ENCODE measurements around the gene TMEM87A. TPM values are rescaled to one million over a fixed set of nuclear protein-coding genes. Genes with fewer than 3 reads are reported as not detected.

TMEM87A gene
- polyA plus RNA-seq, 2 donors: 23.9 to 39.6 TPM

GRCh38 chr15:42198516-42198915 lies 74.7 kb downstream of the TMEM87A start:
- Histone ChIP-seq H3K9me3 (ENCODE audit: control insufficient read depth in 2 of 2, insufficient read depth in 1 of 2, low read depth in 1 of 2, low read length in 1 of 2) (no peaks in the 10 kb centered on the region), H3K4me3 (ENCODE audit: low read depth in 1 of 2, low read length in 2 of 2) (no peak overlapping the region), H3K27me3 (ENCODE audit: control insufficient read depth in 1 of 2, insufficient read depth in 2 of 2, low read length in 2 of 2) (no peaks in the 10 kb centered on the region), H3K4me1 (ENCODE audit: control insufficient read depth in 2 of 2, insufficient read depth in 2 of 2, low read length in 1 of 2) (no peaks in the 10 kb centered on the region), H3K36me3 (ENCODE audit: control insufficient read depth in 2 of 2, insufficient read depth in 2 of 2, low read length in 1 of 2) (peaks cover 0 to 3% of the 10 kb centered on the region in 2 donors), H3K27ac (ENCODE audit: low read depth in 2 of 2, low read length in 1 of 2) (no peak overlapping the region)
- 96 to 100% methylated on average over 1 of the region's 1 CpG for WGBS, 2 donors

DNA sequence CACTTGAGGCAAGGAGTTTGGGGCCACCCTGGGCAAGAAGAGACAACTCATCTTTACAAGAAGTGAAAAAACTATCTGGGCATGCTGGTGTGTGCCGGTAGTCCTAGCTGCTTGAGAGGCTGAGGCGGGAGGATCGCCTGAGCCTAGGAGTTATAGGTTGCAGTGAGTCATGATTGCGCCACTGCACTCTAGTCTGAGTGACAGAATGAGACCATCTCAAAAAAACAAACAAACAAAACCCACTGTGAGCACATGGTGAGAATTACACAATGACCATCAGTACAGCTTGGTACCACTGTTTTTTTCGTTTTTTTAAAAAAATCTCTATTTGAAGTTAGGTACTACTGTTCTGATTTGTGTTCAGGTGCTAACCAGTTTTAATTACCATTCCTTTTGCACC lies 78.7 kb downstream of the TMEM87A start:
- WGBS, 2 donors: 86 to 89% methylated on average over 5 of the region's 5 CpGs
- no peaks in the 10 kb centered on the region for H3K4me1 ChIP-seq (ENCODE audit: control insufficient read depth in 2 of 2, insufficient read depth in 2 of 2, low read length in 1 of 2)
- no peak overlapping the region for H3K4me3 ChIP-seq (ENCODE audit: low read depth in 1 of 2, low read length in 2 of 2)
- H3K27ac ChIP-seq (ENCODE audit: low read depth in 2 of 2, low read length in 1 of 2): no peak overlapping the region
- peaks cover 0 to 4% of the 10 kb centered on the region in 2 donors for H3K36me3 ChIP-seq (ENCODE audit: control insufficient read depth in 2 of 2, insufficient read depth in 2 of 2, low read length in 1 of 2)
- no peaks in the 10 kb centered on the region for H3K27me3 ChIP-seq (ENCODE audit: control insufficient read depth in 1 of 2, insufficient read depth in 2 of 2, low read length in 2 of 2)
- H3K9me3 ChIP-seq (ENCODE audit: control insufficient read depth in 2 of 2, insufficient read depth in 1 of 2, low read depth in 1 of 2, low read length in 1 of 2): no peaks in the 10 kb centered on the region

GRCh38 chr15:42193383-42193782 lies 79.8 kb downstream of the TMEM87A start:
- WGBS, 2 donors: 84 to 90% methylated on average over 3 of the region's 3 CpGs
- H3K4me3 ChIP-seq (ENCODE audit: low read depth in 1 of 2, low read length in 2 of 2): no peak overlapping the region
- H3K27ac ChIP-seq (ENCODE audit: low read depth in 2 of 2, low read length in 1 of 2): no peak overlapping the region
- no peaks in the 10 kb centered on the region for H3K9me3 ChIP-seq (ENCODE audit: control insufficient read depth in 2 of 2, insufficient read depth in 1 of 2, low read depth in 1 of 2, low read length in 1 of 2)
- peaks cover 0 to 4% of the 10 kb centered on the region in 2 donors for H3K36me3 ChIP-seq (ENCODE audit: control insufficient read depth in 2 of 2, insufficient read depth in 2 of 2, low read length in 1 of 2)
- H3K27me3 ChIP-seq (ENCODE audit: control insufficient read depth in 1 of 2, insufficient read depth in 2 of 2, low read length in 2 of 2): no peaks in the 10 kb centered on the region
- H3K4me1 ChIP-seq (ENCODE audit: control insufficient read depth in 2 of 2, insufficient read depth in 2 of 2, low read length in 1 of 2): no peaks in the 10 kb centered on the region

GRCh38 chr15:42191610-42192346 lies 81.5 kb downstream of the TMEM87A start:
- no peak overlapping the region for H3K27ac ChIP-seq (ENCODE audit: low read depth in 2 of 2, low read length in 1 of 2)
- H3K27me3 ChIP-seq (ENCODE audit: control insufficient read depth in 1 of 2, insufficient read depth in 2 of 2, low read length in 2 of 2): no peaks in the 10 kb centered on the region
- no peaks in the 10 kb centered on the region for H3K4me1 ChIP-seq (ENCODE audit: control insufficient read depth in 2 of 2, insufficient read depth in 2 of 2, low read length in 1 of 2)
- WGBS, 2 donors: 89 to 91% methylated on average over 8 of the region's 8 CpGs
- H3K9me3 ChIP-seq (ENCODE audit: control insufficient read depth in 2 of 2, insufficient read depth in 1 of 2, low read depth in 1 of 2, low read length in 1 of 2): no peaks in the 10 kb centered on the region
- H3K36me3 ChIP-seq (ENCODE audit: control insufficient read depth in 2 of 2, insufficient read depth in 2 of 2, low read length in 1 of 2): peaks cover 0 to 6% of the 10 kb centered on the region in 2 donors
- no peak overlapping the region for H3K4me3 ChIP-seq (ENCODE audit: low read depth in 1 of 2, low read length in 2 of 2)

DNA sequence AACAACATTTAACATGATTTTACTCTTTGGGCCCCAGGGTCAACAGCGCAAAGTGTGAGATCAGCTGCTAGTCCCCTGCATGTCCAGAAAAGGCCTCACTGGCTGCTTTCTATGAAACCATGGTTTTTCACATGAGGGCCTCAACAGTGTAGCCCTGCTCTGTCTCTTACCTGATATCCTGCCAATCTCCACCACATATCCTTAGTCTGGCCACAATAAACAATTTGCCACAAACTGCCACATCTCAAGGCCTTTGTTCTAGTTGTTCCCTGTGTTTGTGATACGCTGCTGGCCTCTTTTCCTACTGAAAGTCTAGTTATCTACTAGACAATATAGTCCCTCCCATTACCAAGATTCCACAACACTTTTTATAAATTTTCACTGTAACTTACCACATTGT lies 82.9 kb downstream of the TMEM87A start:
- Histone ChIP-seq H3K4me3 (ENCODE audit: low read depth in 1 of 2, low read length in 2 of 2) (no peak overlapping the region), H3K27ac (ENCODE audit: low read depth in 2 of 2, low read length in 1 of 2) (no peak overlapping the region), H3K27me3 (ENCODE audit: control insufficient read depth in 1 of 2, insufficient read depth in 2 of 2, low read length in 2 of 2) (no peaks in the 10 kb centered on the region), H3K4me1 (ENCODE audit: control insufficient read depth in 2 of 2, insufficient read depth in 2 of 2, low read length in 1 of 2) (no peaks in the 10 kb centered on the region), H3K9me3 (ENCODE audit: control insufficient read depth in 2 of 2, insufficient read depth in 1 of 2, low read depth in 1 of 2, low read length in 1 of 2) (no peaks in the 10 kb centered on the region), H3K36me3 (ENCODE audit: control insufficient read depth in 2 of 2, insufficient read depth in 2 of 2, low read length in 1 of 2) (peaks cover 0 to 11% of the 10 kb centered on the region in 2 donors)
- 96 to 97% methylated on average over 2 of the region's 2 CpGs for WGBS, 2 donors

GRCh38 chr15:42185801-42186200 lies 87.4 kb downstream of the TMEM87A start:
- Histone ChIP-seq H3K36me3 (ENCODE audit: control insufficient read depth in 2 of 2, insufficient read depth in 2 of 2, low read length in 1 of 2) (peaks cover 8 to 24% of the 10 kb centered on the region in 2 donors), H3K9me3 (ENCODE audit: control insufficient read depth in 2 of 2, insufficient read depth in 1 of 2, low read depth in 1 of 2, low read length in 1 of 2) (no peaks in the 10 kb centered on the region), H3K4me3 (ENCODE audit: low read depth in 1 of 2, low read length in 2 of 2) (no peak overlapping the region), H3K4me1 (ENCODE audit: control insufficient read depth in 2 of 2, insufficient read depth in 2 of 2, low read length in 1 of 2) (no peaks in the 10 kb centered on the region), H3K27ac (ENCODE audit: low read depth in 2 of 2, low read length in 1 of 2) (no peak overlapping the region), H3K27me3 (ENCODE audit: control insufficient read depth in 1 of 2, insufficient read depth in 2 of 2, low read length in 2 of 2) (no peaks in the 10 kb centered on the region)
- 97% methylated on average over 1 of the region's 1 CpG for WGBS, 2 donors

DNA sequence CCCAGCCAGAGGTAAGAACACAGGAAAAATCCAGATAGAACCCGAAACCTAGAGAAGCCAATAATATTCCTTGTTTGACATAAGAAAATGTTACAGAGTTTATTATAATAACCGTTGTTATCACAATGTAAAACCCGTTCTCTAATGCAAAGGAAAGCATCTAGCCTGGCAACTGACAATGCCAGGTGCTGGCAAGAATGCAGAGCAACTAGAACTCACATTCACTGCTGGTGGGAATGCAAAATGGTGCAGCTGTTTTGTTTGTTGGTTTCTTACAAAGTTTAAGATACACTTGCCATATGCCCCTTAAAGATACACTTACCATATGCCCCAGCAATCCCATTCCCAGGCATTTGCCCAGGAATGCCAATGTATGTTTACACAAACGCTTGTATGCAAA lies 88.5 kb downstream of the TMEM87A start:
- 94% methylated on average over 4 of the region's 4 CpGs for WGBS, 2 donors
- H3K4me3 ChIP-seq (ENCODE audit: low read depth in 1 of 2, low read length in 2 of 2): no peak overlapping the region
- no peaks in the 10 kb centered on the region for H3K9me3 ChIP-seq (ENCODE audit: control insufficient read depth in 2 of 2, insufficient read depth in 1 of 2, low read depth in 1 of 2, low read length in 1 of 2)
- no peak overlapping the region for H3K27ac ChIP-seq (ENCODE audit: low read depth in 2 of 2, low read length in 1 of 2)
- peaks cover 8 to 20% of the 10 kb centered on the region in 2 donors for H3K36me3 ChIP-seq (ENCODE audit: control insufficient read depth in 2 of 2, insufficient read depth in 2 of 2, low read length in 1 of 2)
- H3K27me3 ChIP-seq (ENCODE audit: control insufficient read depth in 1 of 2, insufficient read depth in 2 of 2, low read length in 2 of 2): no peaks in the 10 kb centered on the region
- no peaks in the 10 kb centered on the region for H3K4me1 ChIP-seq (ENCODE audit: control insufficient read depth in 2 of 2, insufficient read depth in 2 of 2, low read length in 1 of 2)

DNA sequence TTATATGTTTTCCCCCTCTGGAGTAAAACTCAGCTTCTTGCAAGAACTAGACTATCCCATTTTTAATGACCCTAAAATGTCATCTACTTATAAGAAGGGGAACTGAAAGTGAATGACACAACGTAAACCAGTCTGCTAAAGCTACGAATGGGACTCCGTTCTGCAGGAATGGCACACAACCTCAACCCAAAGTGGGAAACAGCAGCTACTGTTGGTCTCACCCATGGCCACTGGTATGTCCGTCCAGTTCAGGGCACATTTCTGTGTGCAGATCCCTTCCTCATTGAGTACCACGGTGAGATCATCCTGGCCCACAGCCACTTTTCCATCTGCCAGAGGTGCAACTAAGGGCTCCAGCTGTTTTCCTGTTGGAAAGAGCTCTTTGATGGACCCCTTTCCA lies 88.9 kb downstream of the TMEM87A start:
- 76% methylated on average over 5 of the region's 5 CpGs for WGBS, 2 donors
- Histone ChIP-seq H3K9me3 (ENCODE audit: control insufficient read depth in 2 of 2, insufficient read depth in 1 of 2, low read depth in 1 of 2, low read length in 1 of 2) (no peaks in the 10 kb centered on the region), H3K27ac (ENCODE audit: low read depth in 2 of 2, low read length in 1 of 2) (no peak overlapping the region), H3K36me3 (ENCODE audit: control insufficient read depth in 2 of 2, insufficient read depth in 2 of 2, low read length in 1 of 2) (peaks cover 8 to 20% of the 10 kb centered on the region in 2 donors), H3K4me1 (ENCODE audit: control insufficient read depth in 2 of 2, insufficient read depth in 2 of 2, low read length in 1 of 2) (no peaks in the 10 kb centered on the region), H3K4me3 (ENCODE audit: low read depth in 1 of 2, low read length in 2 of 2) (no peak overlapping the region), H3K27me3 (ENCODE audit: control insufficient read depth in 1 of 2, insufficient read depth in 2 of 2, low read length in 2 of 2) (no peaks in the 10 kb centered on the region)

- H3K36me3 ChIP-seq (ENCODE audit: control insufficient read depth in 2 of 2, insufficient read depth in 2 of 2, low read length in 1 of 2): peaks cover 12 to 20% of the 10 kb centered on the region in 2 donors
- 90 to 96% methylated on average over 6 of the region's 6 CpGs for WGBS, 2 donors
- H3K9me3 ChIP-seq (ENCODE audit: control insufficient read depth in 2 of 2, insufficient read depth in 1 of 2, low read depth in 1 of 2, low read length in 1 of 2): no peaks in the 10 kb centered on the region
- H3K4me3 ChIP-seq (ENCODE audit: low read depth in 1 of 2, low read length in 2 of 2): no peak overlapping the region
- H3K4me1 ChIP-seq (ENCODE audit: control insufficient read depth in 2 of 2, insufficient read depth in 2 of 2, low read length in 1 of 2): no peaks in the 10 kb centered on the region
- no peaks in the 10 kb centered on the region for H3K27me3 ChIP-seq (ENCODE audit: control insufficient read depth in 1 of 2, insufficient read depth in 2 of 2, low read length in 2 of 2)
- H3K27ac ChIP-seq (ENCODE audit: low read depth in 2 of 2, low read length in 1 of 2): no peak overlapping the region
Observed at GRCh38 chr15:42182961-42183360, 90.3 kb downstream of the TMEM87A start.

- Histone ChIP-seq H3K36me3 (ENCODE audit: control insufficient read depth in 2 of 2, insufficient read depth in 2 of 2, low read length in 1 of 2) (peaks cover 12 to 18% of the 10 kb centered on the region in 2 donors), H3K27me3 (ENCODE audit: control insufficient read depth in 1 of 2, insufficient read depth in 2 of 2, low read length in 2 of 2) (no peaks in the 10 kb centered on the region), H3K4me3 (ENCODE audit: low read depth in 1 of 2, low read length in 2 of 2) (no peak overlapping the region), H3K27ac (ENCODE audit: low read depth in 2 of 2, low read length in 1 of 2) (no peak overlapping the region), H3K4me1 (ENCODE audit: control insufficient read depth in 2 of 2, insufficient read depth in 2 of 2, low read length in 1 of 2) (no peaks in the 10 kb centered on the region), H3K9me3 (ENCODE audit: control insufficient read depth in 2 of 2, insufficient read depth in 1 of 2, low read depth in 1 of 2, low read length in 1 of 2) (no peaks in the 10 kb centered on the region)
- 92 to 93% methylated on average over 6 of the region's 6 CpGs for WGBS, 2 donors
Observed at GRCh38 chr15:42182328-42182886, 90.8 kb downstream of the TMEM87A start.

All from esophagus (tissue), 2 donors.